CD4-positive, alpha-beta T cell treated with Interleukin-17A for 1 hour (primary cell): ENCODE measurements around the gene ABRACL.
A peak's percentile ranks its signal among the peaks of the same experiment; 100 is the strongest.
"Not testable (repeated sequence)": the region's sequence is repeated elsewhere in the genome, so short reads cannot be mapped to it uniquely, and the experiment has no call there.

Source experiments
- DNase-seq: peaks from one replicate; pipeline ENCODE4 v3.0.0-alpha.2; 2020

Gene ABRACL

DNA sequence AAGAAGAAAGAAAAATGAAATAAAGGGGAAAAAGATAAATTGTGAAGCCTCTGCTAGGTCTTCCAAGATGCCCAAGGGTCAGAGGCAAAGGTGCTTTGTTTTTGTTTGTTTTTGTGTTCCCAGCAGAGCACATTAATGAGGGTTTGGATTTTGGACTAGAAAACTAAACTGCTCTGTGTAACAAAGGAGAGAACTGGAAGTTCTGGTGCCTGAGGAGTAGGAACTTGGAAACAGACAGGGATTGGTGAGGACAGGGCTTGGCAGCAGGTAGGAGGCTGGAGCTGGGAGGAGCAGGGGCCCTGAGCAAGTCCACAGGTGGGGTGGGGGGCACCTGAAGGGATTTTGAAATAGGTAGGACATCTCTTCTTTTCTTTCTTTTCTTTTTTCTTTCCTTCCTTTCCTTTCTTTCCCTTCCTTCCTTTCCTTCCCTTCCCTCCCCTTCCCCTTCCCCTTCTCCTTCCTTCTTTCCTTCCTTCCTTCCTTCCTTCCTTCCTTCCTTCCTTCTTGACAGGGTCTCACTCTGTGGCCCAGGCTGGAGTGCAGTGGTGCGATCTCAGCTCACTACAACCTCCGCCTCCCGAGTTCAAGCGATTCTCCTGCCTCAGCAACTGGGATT lies 15.3 kb upstream of the ABRACL start:
- DNase-seq: no peak

DNA sequence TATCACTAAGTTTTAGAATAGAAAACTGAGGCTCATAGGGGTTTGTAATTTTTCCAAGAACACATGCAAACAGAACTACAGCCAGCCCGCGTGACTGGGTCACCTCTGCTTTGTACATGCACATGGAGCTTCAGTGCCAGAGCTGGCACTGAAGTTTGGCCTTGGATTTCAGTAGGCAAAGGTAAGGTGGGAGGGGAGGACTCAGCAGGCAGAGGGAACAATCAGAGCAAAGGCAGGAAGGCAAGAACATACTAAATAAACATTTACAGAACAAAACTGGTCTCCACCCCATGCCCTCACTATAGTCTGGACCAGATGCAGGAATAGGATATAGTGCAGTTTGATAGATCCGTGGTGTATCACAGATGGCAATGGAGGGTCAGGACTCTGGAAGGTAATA lies 13.6 kb upstream of the ABRACL start:
- DNase-seq: no peak

DNA sequence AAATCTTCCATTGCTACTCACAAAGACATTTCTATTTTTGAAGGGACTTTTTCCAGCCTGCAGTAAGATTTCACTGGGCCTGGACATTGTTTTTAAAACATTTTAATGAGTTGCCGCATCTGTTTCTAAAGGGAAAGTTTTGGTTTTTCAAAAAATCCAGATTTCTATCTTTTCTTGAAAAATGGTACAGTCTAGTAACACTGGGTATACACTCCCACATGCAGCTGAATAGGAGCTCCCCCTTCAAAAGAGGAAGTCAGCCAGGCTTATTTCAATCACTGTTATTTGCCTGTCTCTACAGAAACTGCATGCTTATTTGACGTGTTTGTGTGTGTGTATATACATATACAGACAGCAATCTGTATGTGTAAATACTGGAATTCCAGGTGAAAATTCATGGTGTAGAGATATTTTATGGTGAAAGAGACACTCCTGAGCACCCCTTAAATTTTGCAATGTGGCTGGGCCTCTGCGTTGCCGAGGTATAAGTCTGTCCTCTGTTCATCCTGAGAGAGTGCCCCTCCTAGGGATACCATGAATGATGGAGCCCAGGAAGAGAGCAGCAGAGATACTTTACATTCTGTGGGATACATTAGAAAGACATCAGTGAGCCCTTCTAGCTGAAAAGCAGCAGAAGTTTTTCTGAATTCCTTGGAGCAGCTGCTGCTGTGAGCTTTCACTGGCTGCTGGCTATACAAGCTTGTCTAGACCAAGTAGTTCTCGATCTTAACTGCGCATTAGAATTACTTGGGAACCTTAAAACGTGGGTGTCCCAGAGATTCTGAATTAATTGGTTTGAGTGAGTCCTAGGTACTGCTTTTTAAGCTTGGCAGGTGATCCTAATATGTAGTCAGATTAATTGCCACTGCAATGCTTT lies 12.0 kb upstream of the ABRACL start:
- DNase-seq: no peak

DNA sequence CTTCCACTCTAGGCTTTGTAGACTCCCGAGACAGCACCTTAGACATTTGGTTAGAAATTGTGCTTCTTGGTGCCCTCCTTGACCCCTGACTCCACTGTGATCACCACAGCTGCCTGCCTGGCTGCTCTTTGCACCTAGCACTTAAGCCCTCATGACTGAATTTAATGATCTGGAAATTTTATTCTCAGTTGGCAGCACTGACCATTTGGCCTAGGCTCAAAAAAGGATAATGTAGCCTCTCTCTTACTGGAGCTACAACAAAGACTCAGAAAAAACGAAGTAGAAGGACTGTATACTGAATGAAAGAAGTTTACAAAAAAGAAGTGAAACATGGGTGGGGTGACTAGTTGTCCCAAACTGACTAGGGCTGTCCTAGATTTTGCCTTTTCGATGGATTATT lies 11.3 kb upstream of the ABRACL start:
- DNase-seq: no peak

DNA sequence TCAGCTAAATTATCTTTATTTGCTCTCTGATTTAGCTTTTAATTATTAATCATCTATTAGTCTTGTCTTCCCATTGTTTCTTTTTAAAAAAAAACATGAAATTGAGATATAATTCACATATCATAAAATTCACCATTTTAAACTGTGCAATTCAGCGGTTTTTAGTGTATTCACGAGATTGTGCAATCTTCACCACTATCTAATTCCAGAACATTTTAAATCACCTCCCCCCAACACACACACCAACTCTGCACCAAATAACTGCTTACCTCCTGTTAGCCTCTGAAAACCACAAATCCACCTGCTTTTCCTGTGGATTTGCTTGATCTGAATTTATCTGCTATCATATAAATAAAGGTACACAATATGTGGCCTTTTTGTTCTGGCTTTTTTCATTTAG lies 8.8 kb upstream of the ABRACL start:
- DNase-seq: no peak

DNA sequence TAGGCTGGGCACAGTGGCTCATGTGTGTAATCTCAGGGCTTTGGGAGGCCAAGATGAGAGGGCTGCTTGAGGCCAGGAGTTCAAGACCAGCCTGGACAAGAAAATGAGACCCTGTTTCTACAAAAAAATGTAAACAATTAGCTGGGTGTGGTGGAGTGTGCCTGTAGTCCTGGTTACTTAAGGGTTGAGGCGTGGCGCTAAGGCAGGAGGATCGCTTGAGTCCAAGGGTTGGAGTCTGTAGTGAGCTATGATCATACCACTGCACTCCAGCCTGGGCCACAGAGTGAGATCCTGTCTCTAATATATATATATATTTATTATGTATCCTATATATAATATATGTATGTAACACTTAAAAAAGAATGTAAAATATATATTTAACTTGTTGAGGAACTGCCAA lies 7.9 kb upstream of the ABRACL start:
- no peak for DNase-seq

DNA sequence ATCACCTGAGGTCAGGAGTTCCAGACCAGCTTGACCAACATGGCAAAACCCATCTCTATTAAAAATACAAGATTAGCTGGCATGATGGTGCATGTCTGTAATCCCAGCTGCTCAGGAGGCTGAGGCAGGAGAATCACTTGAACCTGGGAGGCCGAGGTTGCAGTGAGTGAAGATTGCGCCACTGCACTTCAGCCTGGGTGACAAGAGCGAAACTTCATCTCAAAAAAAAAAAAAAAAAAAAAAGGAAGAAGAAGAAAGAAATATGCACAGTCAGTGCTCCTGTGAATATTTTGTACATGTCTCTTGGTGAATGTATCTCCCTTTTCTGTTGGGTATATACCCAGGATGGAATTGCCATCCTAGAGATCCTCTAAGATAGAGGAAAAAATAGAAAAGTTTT lies 3.1 kb upstream of the ABRACL start:
- not testable (repeated sequence) for DNase-seq

DNA sequence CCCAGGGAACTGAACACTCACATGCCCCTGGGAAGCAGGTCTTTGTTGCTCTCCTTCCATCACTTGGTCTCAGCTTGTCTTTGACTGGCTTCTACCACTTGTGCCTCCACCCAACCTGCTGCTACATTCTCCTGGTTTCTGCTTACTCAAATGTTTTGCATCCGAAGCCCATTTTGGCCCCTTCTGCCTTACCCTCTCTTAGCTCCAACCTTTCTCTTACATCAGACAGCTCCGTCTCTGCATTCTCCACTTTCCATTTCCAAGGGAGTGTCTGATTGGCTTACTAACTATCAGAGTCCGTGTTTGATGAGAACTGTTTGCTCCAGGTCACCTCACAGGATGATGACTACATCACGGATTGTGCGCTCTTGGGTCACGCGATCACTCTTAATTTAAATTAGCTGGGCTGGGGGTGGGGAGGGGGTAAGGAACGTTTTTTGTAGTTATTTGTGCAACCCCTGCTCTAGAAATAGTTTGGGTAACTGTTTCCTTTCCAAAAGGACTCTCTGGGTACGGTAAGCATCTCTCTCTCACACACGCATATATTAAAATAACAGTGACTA lies 844 bp upstream of the ABRACL start:
- peak; percentile 52 for DNase-seq

DNA sequence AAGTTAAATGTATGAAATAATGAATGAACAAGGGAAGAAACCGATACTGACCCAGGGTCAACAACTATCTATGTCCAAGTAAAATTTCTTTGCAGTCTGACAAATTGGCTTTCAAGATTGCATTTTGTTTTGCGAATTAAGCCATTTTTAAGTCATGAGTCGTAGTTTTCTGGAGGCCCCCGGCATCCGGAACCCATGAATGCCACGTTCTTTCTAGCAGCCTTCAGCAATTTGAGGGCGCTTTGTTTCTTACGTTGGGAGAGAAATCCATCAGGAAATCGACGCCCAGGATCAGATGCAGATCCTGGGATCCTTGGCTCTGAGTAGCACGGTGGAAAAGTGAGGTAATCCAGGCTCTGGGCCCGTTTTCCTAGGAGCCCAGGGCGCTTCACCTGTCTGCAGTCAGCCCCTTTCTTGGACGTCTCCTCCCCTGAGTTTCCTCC lies 309 bp upstream of the ABRACL start:
- no peak for DNase-seq

DNA sequence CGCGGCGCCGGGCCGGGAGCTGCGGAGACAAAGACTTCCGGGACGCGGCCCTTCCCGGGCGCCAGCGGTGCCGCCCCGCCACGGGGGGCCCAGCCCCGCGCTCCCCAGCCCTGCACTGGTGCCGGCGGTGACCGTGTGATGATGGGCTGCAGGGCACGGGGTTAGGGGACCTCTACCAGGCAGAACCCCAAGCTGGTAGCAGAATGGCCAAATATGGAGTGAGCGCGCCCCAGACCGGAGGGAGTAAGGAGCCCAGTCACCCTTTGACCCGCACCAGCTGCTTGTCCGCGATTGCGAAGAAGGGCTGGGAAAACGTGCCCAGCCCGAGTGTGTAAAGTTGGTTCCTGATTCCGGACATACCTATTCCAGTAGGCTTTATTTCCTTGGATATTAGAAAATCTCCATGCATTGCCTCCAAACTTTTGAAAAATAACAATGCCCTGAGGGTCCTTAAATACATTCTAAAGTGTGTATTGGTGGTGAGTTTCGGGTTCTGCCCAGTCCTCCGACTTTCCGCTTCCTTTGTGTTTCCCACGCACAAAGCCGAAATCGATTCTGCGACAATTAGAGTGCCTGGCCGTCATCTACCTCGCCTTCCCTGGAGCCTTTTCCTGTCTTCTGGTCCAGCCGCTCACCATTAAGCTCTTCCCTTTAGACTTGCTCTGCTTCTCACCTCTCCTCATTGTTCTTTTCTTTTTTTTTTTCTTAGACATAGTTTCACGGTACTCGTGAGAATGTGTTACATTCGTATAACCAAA lies 1.1 kb downstream of the ABRACL start:
- peak; percentile 24 for DNase-seq

DNA sequence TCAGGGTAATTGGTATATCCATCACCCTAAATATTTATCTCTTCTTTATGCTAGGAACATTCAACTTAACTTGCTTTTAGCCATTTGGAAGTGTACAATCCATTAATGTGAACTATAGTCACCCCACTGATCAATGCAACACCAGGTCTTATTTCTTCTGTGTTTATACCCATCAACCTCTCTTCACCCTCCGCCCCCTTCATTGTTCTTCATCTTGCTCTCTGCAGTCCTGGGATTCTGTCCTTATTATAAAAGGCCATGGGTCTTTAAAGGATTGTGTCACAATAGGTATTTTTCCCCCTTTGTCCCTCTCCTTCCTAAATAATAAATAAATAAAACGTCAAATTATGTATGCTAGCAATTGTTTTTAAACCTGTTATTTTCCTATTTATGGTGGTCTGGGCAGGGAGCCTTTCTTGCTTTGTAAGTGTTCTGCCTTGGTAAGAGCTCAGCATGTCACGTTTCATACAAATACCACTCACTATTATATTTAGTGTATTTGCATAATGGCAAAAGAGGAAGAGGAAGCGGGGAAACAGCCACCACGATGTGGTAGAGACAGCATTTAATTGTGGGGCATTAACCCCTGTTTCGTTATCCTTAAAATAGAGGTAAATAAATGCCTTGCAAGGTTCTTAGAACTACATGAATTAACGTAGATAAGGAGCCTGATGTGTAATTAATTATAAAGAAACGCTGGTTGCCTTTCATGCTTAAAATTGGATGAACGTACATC lies 1.9 kb downstream of the ABRACL start:
- DNase-seq: peak; percentile 45

DNA sequence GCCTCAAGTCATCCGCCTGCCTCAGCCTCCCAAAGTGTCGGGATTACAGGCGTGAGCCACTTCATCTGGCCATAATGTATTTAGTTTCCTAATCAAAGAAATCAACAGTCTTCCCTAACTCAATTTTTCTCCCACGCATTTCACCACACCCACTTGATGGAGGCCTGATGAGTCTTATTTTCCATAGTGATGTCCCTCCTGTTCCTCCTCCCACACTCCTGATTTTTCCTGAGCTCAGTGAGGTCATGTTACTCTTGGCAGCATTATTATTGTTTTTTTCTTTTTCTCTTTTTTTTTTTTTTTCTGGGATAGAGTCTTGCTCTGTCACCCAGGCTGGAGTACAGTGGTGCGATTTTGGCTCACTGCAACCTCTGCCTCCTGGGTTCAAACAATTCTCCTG lies 8.9 kb downstream of the ABRACL start:
- DNase-seq: no peak

DNA sequence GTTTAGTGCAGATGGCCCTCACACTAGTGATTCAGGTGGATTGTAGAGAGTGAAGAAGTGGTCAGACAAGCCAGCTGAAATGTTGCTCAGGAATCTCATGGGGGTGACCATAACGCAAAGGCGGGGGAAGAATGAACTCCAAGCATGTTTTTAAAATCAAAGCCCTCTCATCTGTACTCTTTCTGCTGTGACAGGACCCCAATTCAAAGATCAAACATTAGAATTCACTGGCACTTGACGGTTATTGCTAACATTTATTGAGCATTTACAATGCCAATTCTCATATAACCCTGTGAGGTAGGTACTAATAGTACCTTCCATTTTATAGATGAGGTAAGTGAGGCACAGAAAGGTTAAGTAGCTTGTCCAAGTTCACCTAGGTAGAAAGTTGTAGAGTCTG lies 15.7 kb downstream of the ABRACL start:
- no peak for DNase-seq

DNA sequence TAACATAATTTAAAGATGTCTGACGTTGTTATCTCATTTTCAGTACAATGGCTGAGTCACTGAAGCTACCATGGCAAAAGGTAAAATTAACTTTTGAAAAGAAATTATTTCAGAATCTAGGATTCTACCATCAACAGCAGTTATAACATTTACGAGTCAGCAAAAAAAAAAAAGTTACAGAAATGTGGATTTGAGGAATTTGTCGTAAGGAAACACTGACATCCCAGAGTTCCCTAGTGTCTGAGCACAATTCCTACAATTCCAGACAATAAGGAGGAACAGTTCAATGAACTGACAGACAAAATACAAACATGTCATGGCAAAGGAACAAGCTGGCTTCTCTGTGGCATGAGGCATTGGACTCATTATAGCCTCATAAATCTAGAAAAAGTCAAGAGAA lies 19.1 kb downstream of the ABRACL start:
- DNase-seq: no peak

DNA sequence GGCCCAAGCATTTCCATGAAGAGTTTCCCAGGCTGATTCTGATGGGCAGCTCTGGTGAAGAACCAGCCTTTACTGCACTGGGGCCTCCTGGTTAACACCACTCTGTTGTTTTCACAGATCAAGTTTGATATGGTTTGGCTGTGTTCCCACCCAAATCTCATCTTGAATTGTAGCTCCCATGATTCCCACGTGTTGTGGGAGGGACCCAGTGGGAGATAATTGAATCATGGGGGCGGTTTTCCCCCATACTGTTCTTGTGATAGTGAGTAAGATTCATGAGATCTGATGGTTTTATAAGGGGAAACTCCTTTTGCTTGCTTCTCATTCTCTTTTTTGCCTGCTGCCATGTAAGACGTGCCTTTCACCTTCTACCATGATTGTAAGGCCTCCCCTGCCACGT lies 20.4 kb downstream of the ABRACL start:
- DNase-seq: not testable (repeated sequence)

DNA sequence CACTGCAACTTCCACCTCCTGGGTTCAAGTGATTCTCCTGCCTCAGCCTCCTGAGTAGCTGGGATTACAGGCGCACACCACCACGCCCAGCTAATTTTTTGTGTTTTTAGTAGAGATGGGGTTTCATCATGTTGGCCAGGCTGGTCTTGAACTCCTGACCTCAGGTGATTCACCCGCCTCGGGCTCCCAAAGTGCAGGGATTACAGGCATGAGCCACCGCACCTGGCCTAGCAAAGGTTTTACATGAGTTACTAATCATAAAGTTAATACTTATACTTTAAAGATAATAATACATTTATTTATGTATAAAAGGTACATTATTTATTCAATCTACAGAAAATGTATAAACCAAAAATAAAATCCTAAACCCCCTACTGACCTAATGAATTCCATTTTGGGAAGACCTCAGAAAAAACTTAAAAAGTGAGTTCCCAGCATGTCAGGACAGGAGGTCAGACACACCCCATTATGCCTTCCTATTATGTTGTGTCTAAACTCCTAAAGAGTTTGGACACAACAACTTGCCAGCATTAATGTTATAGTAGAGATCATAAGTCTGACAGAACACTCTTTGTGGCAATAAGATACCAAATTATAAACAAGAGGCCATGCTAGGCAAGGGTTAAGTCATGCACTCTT lies 21.7 kb downstream of the ABRACL start:
- not testable (repeated sequence) for DNase-seq

DNA sequence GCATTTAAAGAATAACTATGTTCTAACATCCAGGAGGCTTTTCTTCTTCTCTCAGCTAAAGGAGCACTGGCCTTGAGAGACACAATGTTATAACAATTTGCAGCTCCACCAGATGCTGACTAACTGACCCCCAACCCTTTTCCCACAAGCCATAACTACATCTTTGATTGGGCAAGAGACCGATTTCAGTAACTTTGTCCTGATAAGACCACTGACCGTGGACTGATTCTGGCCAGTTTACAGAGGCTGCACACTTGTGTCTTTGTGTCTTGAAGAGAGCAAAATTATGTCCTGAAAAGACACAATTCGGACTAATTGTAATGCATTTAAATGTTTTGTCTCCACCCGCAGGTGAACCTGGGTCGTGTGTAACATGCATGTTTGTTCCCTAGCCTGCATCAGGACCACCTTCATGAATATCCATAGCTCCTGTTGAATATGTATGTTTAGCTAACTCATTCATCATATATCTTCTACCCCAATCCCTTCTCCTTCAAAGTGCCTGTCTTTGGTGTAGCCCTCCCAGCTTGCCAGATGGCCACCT lies 22.3 kb downstream of the ABRACL start:
- DNase-seq: peak; percentile 13

DNA sequence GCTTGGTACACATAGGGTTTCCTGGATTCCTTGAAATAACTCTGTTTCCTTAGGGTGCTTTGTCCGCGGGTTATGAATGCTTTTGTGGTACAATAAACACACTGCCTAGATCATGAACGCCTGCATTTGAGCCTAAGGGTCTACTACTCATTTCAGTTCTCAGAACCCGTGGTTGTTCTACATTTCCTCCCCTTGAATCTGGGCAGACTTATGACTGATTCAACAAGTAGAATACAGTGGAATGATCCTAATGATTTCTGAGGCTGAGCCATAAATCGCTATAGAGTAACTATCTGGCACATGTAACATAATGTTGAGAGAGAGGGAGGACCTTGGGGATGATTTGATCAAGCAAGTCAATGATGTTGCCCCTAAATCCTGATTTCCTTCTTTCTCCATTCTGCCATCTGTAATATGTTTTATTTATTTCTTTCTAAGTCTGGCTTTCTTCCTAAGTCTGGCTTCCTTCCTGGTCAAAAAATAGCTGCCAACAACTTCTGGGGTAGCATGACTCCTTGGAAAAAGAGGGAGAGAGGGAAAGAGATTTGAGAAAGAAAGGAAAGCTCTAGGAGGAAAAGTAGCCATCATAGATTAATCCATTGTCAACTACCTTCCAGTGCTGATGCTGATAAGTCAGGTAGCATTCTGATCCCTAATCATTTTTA lies 23.0 kb downstream of the ABRACL start:
- no peak for DNase-seq

DNA sequence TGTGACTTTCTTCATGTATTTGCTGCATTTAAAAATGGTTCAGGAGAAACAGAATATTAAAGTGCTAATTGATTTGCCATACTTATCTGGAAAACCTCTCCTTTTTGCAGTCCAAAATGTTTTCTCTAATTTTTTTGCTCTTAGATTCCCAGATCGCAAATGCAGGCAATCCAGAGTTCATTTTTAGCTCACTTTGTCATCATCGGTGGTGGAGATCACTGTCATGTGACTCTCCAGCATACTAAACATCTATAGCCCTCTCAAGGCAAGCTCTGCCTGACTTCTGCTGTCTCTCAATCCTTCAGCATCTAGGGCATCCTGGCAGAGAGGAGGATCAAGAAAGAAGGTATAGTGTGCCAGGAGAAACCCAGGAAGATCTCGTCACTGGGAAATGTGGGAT lies 24.8 kb downstream of the ABRACL start:
- no peak for DNase-seq

DNA sequence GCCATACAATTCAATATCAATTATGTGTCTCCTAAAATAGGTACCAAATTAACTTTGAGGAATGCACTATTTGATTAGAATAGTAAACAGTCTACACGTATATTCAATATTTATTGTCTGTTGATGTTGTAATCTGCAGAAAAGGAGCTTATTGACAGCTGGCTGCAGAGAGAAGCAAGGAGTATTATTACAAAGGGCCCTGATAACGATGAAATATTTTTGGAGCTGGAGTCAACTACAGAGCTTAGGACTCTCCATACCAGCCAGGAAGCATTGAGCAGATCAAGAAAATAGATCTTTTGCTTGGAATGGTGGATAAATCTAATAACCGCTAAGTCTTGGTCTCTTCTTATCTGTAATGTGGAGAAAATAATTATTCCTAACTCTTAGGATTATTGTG lies 25.5 kb downstream of the ABRACL start:
- DNase-seq: no peak

DNA sequence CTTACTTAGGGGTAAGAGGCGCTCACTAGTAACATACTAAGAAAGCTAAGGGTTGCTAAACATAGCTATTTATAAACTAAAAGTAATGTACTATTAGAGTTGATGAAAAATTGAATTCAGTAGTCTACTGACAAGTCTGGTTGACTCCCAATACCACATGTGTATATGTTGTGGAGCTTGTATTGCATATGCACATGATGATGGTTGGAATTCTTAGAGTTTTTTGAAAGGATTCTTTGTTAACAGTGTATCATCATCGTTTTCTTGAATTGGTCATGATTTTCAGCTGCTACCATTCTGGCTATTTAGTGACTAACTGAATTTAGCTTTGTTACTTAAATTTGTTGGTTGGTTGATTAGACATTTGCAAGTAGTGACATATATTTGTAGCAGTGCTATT lies 27.2 kb downstream of the ABRACL start:
- no peak for DNase-seq
